ENCODE measurements around the gene MVK.

MVK gene

GRCh38 chr12:109590566-109590965 is 17.0 kb downstream of the MVK start:
- no peak overlapping the region for H2AFZ ChIP-seq (ENCODE audit: low read depth, low read length, severe bottlenecking)
- no peaks in the 10 kb centered on the region for H3K79me2 ChIP-seq (ENCODE audit: insufficient read depth, low read length)
- no peaks in the 10 kb centered on the region for H3F3A ChIP-seq (ENCODE audit: insufficient read depth)
- no peak overlapping the region for H3K4me3 ChIP-seq (ENCODE audit: insufficient read depth, low read length, poor library complexity, severe bottlenecking)
- TF ChIP-seq EZH2phosphoT487 (conservative IDR thresholded peaks at IDR 0.05; ENCODE audit: low read length) = no peak
- no peak for TF ChIP-seq CTCF (IDR thresholded peaks at IDR 0.05; ENCODE audit: insufficient read depth, low read length, poor library complexity, severe bottlenecking)
- no peak overlapping the region for H3K4me2 ChIP-seq (ENCODE audit: low read depth, low read length, poor library complexity, severe bottlenecking)
- H3K9me3 ChIP-seq (ENCODE audit: insufficient read depth, low read length) = no peaks in the 10 kb centered on the region
- H3K9me2 ChIP-seq (replicated peaks; ENCODE audit: insufficient read depth, low read length) = no peaks in the 10 kb centered on the region
- no peaks in the 10 kb centered on the region for H4K20me1 ChIP-seq (ENCODE audit: low read depth, low read length)
- H3K27ac ChIP-seq (ENCODE audit: low read depth, low read length) = no peak overlapping the region
- no peaks in the 10 kb centered on the region for H3K27me3 ChIP-seq (ENCODE audit: low read length)
- no peak overlapping the region for H3K9ac ChIP-seq (ENCODE audit: low read length)
- H3K36me3 ChIP-seq (ENCODE audit: low read length) = no peaks in the 10 kb centered on the region

- TF ChIP-seq EZH2phosphoT487 (conservative IDR thresholded peaks at IDR 0.05; ENCODE audit: low read length) (no peak), CTCF (IDR thresholded peaks at IDR 0.05; ENCODE audit: insufficient read depth, low read length, poor library complexity, severe bottlenecking) (no peak)
- no peaks in the 10 kb centered on the region for H3K9me3 ChIP-seq (ENCODE audit: insufficient read depth, low read length)
- no peaks in the 10 kb centered on the region for H3K79me2 ChIP-seq (ENCODE audit: insufficient read depth, low read length)
- H3K9ac ChIP-seq (ENCODE audit: low read length) = no peak overlapping the region
- no peaks in the 10 kb centered on the region for H3K36me3 ChIP-seq (ENCODE audit: low read length)
- H3F3A ChIP-seq (ENCODE audit: insufficient read depth) = no peaks in the 10 kb centered on the region
- no peaks in the 10 kb centered on the region for H3K27me3 ChIP-seq (ENCODE audit: low read length)
- H3K27ac ChIP-seq (ENCODE audit: low read depth, low read length) = no peak overlapping the region
- H3K4me3 ChIP-seq (ENCODE audit: insufficient read depth, low read length, poor library complexity, severe bottlenecking) = no peak overlapping the region
- H2AFZ ChIP-seq (ENCODE audit: low read depth, low read length, severe bottlenecking) = no peak overlapping the region
- no peaks in the 10 kb centered on the region for H3K9me2 ChIP-seq (replicated peaks; ENCODE audit: insufficient read depth, low read length)
- no peaks in the 10 kb centered on the region for H4K20me1 ChIP-seq (ENCODE audit: low read depth, low read length)
- no peak overlapping the region for H3K4me2 ChIP-seq (ENCODE audit: low read depth, low read length, poor library complexity, severe bottlenecking)
Measured at GRCh38 chr12:109591041-109591440, 17.4 kb downstream of the MVK start.

- H4K20me1 ChIP-seq (ENCODE audit: low read depth, low read length) = no peaks in the 10 kb centered on the region
- no peaks in the 10 kb centered on the region for H3F3A ChIP-seq (ENCODE audit: insufficient read depth)
- no peaks in the 10 kb centered on the region for H3K9me3 ChIP-seq (ENCODE audit: insufficient read depth, low read length)
- H3K27ac ChIP-seq (ENCODE audit: low read depth, low read length) = no peak overlapping the region
- H3K9ac ChIP-seq (ENCODE audit: low read length) = no peak overlapping the region
- H2AFZ ChIP-seq (ENCODE audit: low read depth, low read length, severe bottlenecking) = no peak overlapping the region
- no peaks in the 10 kb centered on the region for H3K9me2 ChIP-seq (replicated peaks; ENCODE audit: insufficient read depth, low read length)
- H3K4me2 ChIP-seq (ENCODE audit: low read depth, low read length, poor library complexity, severe bottlenecking) = no peak overlapping the region
- H3K27me3 ChIP-seq (ENCODE audit: low read length) = no peaks in the 10 kb centered on the region
- H3K4me3 ChIP-seq (ENCODE audit: insufficient read depth, low read length, poor library complexity, severe bottlenecking) = no peak overlapping the region
- H3K36me3 ChIP-seq (ENCODE audit: low read length) = no peaks in the 10 kb centered on the region
- H3K79me2 ChIP-seq (ENCODE audit: insufficient read depth, low read length) = no peaks in the 10 kb centered on the region
- TF ChIP-seq EZH2phosphoT487 (conservative IDR thresholded peaks at IDR 0.05; ENCODE audit: low read length) = no peak
- no peak for TF ChIP-seq CTCF (IDR thresholded peaks at IDR 0.05; ENCODE audit: insufficient read depth, low read length, poor library complexity, severe bottlenecking)
Measured at GRCh38 chr12:109592195-109592904, 18.8 kb downstream of the MVK start.
